GM12864 (cell line): ENCODE results near the gene CTDP1.

ENCODE experiments used
- DNase-seq: peaks from one replicate; pipeline ENCODE4 v3.0.0-alpha.2; 2011; ENCODE audit warnings: low read depth
- H3K4me3 ChIP-seq: 2 replicates; pipeline ENCODE4 v1.5.1; 2011; ENCODE audit warnings: mild to moderate bottlenecking, low read depth, low read length, control low read depth
- CTCF ChIP-seq: IDR thresholded peaks from 2 replicates; pipeline ENCODE4 v1.5.1; 2011; ENCODE audit warnings: low read depth, mild to moderate bottlenecking, moderate library complexity, low read length, control low read depth, inconsistent platforms; ENCODE audit errors: missing control alignments

CTDP1 gene

GRCh38 chr18:79779021-79779699 is 99.6 kb downstream of the CTDP1 start:
- no peak overlapping the region for H3K4me3 ChIP-seq
- no peak for DNase-seq
- no peak for TF ChIP-seq CTCF

GRCh38 chr18:79779700-79780190 is 100.1 kb downstream of the CTDP1 start:
- no peak overlapping the region for H3K4me3 ChIP-seq
- no peak for TF ChIP-seq CTCF
- DNase-seq: no peak

DNA sequence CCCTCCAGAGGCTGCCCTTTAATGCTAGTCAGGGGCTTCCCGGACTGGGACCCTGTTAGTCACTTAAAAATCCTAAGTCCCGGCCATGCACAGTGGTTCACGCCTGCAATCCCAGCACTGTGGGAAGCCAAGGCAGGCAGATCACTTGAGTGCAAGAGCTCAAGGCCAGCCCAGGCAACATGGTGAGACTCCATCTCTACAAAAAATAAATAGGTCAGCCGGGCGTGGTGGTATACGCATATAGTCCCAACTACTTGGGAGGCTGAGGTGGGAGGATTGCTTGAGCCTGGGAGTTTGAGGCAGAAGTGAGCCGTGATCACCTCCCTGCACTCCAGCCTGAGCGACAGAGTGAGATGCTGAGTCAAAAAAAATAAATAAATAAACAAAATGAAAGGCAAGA is 100.9 kb downstream of the CTDP1 start:
- DNase-seq: no peak
- H3K4me3 ChIP-seq: no peak overlapping the region
- TF ChIP-seq CTCF: no peak

GRCh38 chr18:79781331-79781941 is 101.8 kb downstream of the CTDP1 start:
- no peak for TF ChIP-seq CTCF
- DNase-seq: no peak
- no peak overlapping the region for H3K4me3 ChIP-seq

DNA sequence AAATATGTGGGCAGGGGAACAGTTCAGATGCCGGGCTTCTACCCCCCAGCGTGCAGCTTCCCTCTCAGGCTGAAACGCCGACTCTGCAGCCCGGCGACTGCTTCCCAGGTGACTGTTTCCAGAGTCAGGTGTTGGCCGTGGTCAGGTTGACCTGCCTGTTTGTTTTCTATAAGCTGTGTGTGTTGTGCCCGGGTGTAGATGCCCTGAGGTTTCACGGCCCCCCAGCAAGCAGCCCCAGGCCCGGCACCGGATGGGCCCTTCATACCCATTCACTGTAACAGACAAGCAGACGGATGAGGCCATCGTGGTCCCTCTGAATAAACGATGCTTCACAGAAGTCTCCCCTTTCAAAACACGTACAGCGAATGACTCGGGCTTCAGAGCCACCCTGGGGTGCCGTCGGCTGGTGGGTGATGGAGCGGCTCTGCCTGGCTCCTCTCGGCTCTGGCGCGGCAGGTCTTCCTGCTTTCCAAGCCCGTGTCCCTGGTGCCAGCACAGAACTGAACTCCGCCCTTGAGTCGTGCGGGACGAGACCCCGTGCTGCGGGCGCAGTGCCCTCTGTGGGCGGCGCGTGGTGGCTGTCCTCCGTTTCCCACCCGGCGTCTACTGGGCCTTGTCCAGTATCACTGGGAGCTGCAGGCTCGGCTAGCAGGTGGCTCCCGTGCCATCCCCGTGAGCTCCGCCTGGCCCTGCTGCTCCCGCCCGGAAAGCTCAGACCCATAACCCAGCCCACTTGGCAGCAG is 103.1 kb downstream of the CTDP1 start:
- no peak for TF ChIP-seq CTCF
- no peak overlapping the region for H3K4me3 ChIP-seq
- no peak for DNase-seq

- no peak for DNase-seq
- no peak for TF ChIP-seq CTCF
- no peak overlapping the region for H3K4me3 ChIP-seq
Observed at GRCh38 chr18:79784071-79784913, 104.7 kb downstream of the CTDP1 start.
